KMS-11 (cell line): ENCODE measurements around the gene TOMM20L.

ENCODE experiments used
- H2AFZ ChIP-seq: fragments of 200-600 bp; sonication (generic); 2 replicates; pipeline ENCODE4 v1.6.1; 2016; ENCODE audit warnings: antibody characterized with exemption, mixed run types, low read depth
- H3K27ac ChIP-seq: fragments of 200-600 bp; sonication (generic); 2 replicates; pipeline ENCODE4 v1.6.1; 2016; ENCODE audit warnings: mild to moderate bottlenecking, mixed run types
- H3K27me3 ChIP-seq: fragments of 200-600 bp; sonication (generic); 2 replicates; pipeline ENCODE4 v1.6.1; 2017; ENCODE audit warnings: mild to moderate bottlenecking, low read depth, mixed run types, moderate library complexity; ENCODE audit not compliant: insufficient read depth
- H3K36me3 ChIP-seq: fragments of 200-600 bp; sonication (generic); 2 replicates; pipeline ENCODE4 v1.6.1; 2017; ENCODE audit warnings: mild to moderate bottlenecking, mixed run types; ENCODE audit not compliant: insufficient read depth
- H3K4me1 ChIP-seq: fragments of 200-600 bp; sonication (generic); 2 replicates; pipeline ENCODE4 v1.6.1; 2016; ENCODE audit warnings: mild to moderate bottlenecking, low read depth, mixed run types; ENCODE audit not compliant: poor library complexity, severe bottlenecking
- H3K4me2 ChIP-seq: fragments of 200-600 bp; sonication (generic); 2 replicates; pipeline ENCODE4 v1.7.0; 2016; ENCODE audit warnings: mild to moderate bottlenecking, mixed run types
- H3K4me3 ChIP-seq: fragments of 200-600 bp; sonication (generic); IDR thresholded peaks from 2 replicates; pipeline ENCODE4 v1.6.1; 2017; ENCODE audit warnings: low read depth, low read length, mixed read lengths; ENCODE audit not compliant: insufficient read depth
- H3K79me2 ChIP-seq: fragments of 200-600 bp; sonication (generic); 2 replicates; pipeline ENCODE4 v1.6.1; 2016; ENCODE audit warnings: low read depth, mixed run types; ENCODE audit not compliant: insufficient read depth
- H3K9ac ChIP-seq: fragments of 200-600 bp; sonication (generic); 2 replicates; pipeline ENCODE4 v1.6.1; 2016; ENCODE audit warnings: mild to moderate bottlenecking, mixed run types
- H4K20me1 ChIP-seq: fragments of 200-600 bp; sonication (generic); 2 replicates; pipeline ENCODE4 v1.6.1; 2016; ENCODE audit warnings: mild to moderate bottlenecking, mixed run types; ENCODE audit not compliant: insufficient read depth
- CTCF ChIP-seq: fragments of 200-600 bp; sonication (generic); conservative IDR thresholded peaks from 2 replicates; pipeline ENCODE4 v1.6.1; 2017; ENCODE audit warnings: low read depth, mild to moderate bottlenecking, antibody characterized with exemption, low read length, moderate library complexity, mixed read lengths

TOMM20L gene

GRCh38 chr14:58376791-58377190, 18.9 kb upstream of the TOMM20L start:
- H4K20me1 ChIP-seq: no peaks in the 10 kb centered on the region
- no peak for TF ChIP-seq CTCF
- H3K27me3 ChIP-seq: no peaks in the 10 kb centered on the region
- no peak overlapping the region for H3K4me2 ChIP-seq
- H3K4me3 ChIP-seq: no peak overlapping the region
- no peak overlapping the region for H2AFZ ChIP-seq
- H3K79me2 ChIP-seq: no peaks in the 10 kb centered on the region
- H3K36me3 ChIP-seq: no peaks in the 10 kb centered on the region
- no peaks in the 10 kb centered on the region for H3K4me1 ChIP-seq
- H3K27ac ChIP-seq: no peak overlapping the region
- no peak overlapping the region for H3K9ac ChIP-seq

GRCh38 chr14:58390830-58391229, 4.9 kb upstream of the TOMM20L start:
- no peak overlapping the region for H2AFZ ChIP-seq
- no peak overlapping the region for H3K4me3 ChIP-seq
- H3K4me1 ChIP-seq: peaks cover 6% of the 10 kb centered on the region
- no peaks in the 10 kb centered on the region for H4K20me1 ChIP-seq
- no peak for TF ChIP-seq CTCF
- no peak overlapping the region for H3K9ac ChIP-seq
- no peak overlapping the region for H3K27ac ChIP-seq
- no peaks in the 10 kb centered on the region for H3K79me2 ChIP-seq
- H3K36me3 ChIP-seq: no peaks in the 10 kb centered on the region
- no peaks in the 10 kb centered on the region for H3K27me3 ChIP-seq
- no peak overlapping the region for H3K4me2 ChIP-seq

- Histone ChIP-seq H3K79me2 (no peaks in the 10 kb centered on the region), H2AFZ (peak overlapping the region; percentile 94), H3K36me3 (no peaks in the 10 kb centered on the region), H3K4me1 (peaks cover 6% of the 10 kb centered on the region), H4K20me1 (no peaks in the 10 kb centered on the region), H3K9ac (no peak overlapping the region), H3K4me2 (peak overlapping the region; percentile 82), H3K27me3 (no peaks in the 10 kb centered on the region), H3K27ac (no peak overlapping the region), H3K4me3 (no peak overlapping the region)
- TF ChIP-seq CTCF: no peak
Measured at GRCh38 chr14:58395562-58395811, 243 bp upstream of the TOMM20L start.

GRCh38 chr14:58397156-58397555, 1.4 kb downstream of the TOMM20L start:
- Histone ChIP-seq H2AFZ (no peak overlapping the region), H4K20me1 (no peaks in the 10 kb centered on the region), H3K79me2 (no peaks in the 10 kb centered on the region), H3K4me1 (peaks cover 6% of the 10 kb centered on the region), H3K4me3 (no peak overlapping the region), H3K36me3 (no peaks in the 10 kb centered on the region), H3K9ac (no peak overlapping the region), H3K4me2 (no peak overlapping the region), H3K27ac (no peak overlapping the region), H3K27me3 (no peaks in the 10 kb centered on the region)
- TF ChIP-seq CTCF: no peak

GRCh38 chr14:58398495-58398894, 2.8 kb downstream of the TOMM20L start:
- no peak overlapping the region for H3K4me2 ChIP-seq
- peaks cover 6% of the 10 kb centered on the region for H3K4me1 ChIP-seq
- no peaks in the 10 kb centered on the region for H3K36me3 ChIP-seq
- TF ChIP-seq CTCF: no peak
- no peak overlapping the region for H2AFZ ChIP-seq
- H3K79me2 ChIP-seq: no peaks in the 10 kb centered on the region
- no peak overlapping the region for H3K9ac ChIP-seq
- no peaks in the 10 kb centered on the region for H4K20me1 ChIP-seq
- no peak overlapping the region for H3K4me3 ChIP-seq
- no peaks in the 10 kb centered on the region for H3K27me3 ChIP-seq
- H3K27ac ChIP-seq: no peak overlapping the region
